Measurements from ENCODE around the gene GZMB.

Gene GZMB

DNA sequence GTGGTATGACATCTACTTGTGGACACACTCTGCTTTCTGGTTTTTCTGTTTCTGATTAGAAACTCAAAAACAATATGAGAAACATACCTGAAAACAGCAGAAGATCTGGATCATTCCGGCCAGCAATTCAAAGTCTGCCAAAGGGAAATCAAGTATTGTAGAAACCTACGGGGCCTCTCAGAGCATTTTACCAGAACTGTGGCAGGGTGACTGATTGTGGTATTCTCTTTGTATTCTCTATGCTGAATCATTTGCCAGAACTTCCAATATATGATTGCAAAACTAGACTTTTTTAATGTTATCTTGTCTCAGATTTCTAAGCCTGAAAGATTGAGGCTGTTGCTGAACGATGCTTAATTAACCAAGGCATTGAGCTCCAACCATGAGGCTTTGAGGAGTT is 5.9 kb upstream of the GZMB start:
- DNase-seq (ENCODE audit: extremely low read depth, insufficient read length) = no peak
- no peaks in the 10 kb centered on the region for H3K27me3 ChIP-seq (replicated peaks; ENCODE audit: control insufficient read depth, insufficient read depth, low read length)
- H3K36me3 ChIP-seq (ENCODE audit: control insufficient read depth, insufficient read depth, low read length) = no peaks in the 10 kb centered on the region
- H3K4me3 ChIP-seq (replicated peaks; ENCODE audit: low read depth, low read length) = no peak overlapping the region
- TF ChIP-seq, protein P1, sequence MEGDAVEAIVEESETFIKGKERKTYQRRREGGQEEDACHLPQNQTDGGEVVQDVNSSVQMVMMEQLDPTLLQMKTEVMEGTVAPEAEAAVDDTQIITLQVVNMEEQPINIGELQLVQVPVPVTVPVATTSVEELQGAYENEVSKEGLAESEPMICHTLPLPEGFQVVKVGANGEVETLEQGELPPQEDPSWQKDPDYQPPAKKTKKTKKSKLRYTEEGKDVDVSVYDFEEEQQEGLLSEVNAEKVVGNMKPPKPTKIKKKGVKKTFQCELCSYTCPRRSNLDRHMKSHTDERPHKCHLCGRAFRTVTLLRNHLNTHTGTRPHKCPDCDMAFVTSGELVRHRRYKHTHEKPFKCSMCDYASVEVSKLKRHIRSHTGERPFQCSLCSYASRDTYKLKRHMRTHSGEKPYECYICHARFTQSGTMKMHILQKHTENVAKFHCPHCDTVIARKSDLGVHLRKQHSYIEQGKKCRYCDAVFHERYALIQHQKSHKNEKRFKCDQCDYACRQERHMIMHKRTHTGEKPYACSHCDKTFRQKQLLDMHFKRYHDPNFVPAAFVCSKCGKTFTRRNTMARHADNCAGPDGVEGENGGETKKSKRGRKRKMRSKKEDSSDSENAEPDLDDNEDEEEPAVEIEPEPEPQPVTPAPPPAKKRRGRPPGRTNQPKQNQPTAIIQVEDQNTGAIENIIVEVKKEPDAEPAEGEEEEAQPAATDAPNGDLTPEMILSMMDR (IDR thresholded peaks at IDR 0.05; ENCODE audit: insufficient read depth, low read length, poor library complexity, severe bottlenecking) = no peak

DNA sequence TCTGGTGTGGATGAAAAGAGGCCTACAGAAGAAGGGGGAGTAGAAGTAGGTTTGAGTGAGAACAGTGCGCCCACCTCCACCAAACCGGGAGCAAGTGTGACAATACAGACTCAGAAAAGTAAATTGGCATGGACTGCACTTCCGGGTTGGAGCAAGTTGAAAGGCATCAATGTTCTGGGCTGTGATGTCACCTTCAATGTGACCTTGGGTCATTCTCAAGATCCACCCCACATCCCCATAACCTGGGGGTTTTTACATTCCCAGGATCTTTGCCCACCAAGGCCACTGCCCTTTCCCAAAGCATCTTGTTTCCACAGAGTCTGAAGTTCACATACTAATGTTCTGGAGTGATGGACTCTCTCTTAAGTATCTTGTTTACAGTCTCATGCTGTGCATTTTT is 5.3 kb upstream of the GZMB start:
- TF ChIP-seq, protein P1 (IDR thresholded peaks at IDR 0.05; ENCODE audit: insufficient read depth, low read length, poor library complexity, severe bottlenecking) = no peak
- Histone ChIP-seq H3K27me3 (replicated peaks; ENCODE audit: control insufficient read depth, insufficient read depth, low read length) (no peaks in the 10 kb centered on the region), H3K36me3 (ENCODE audit: control insufficient read depth, insufficient read depth, low read length) (no peaks in the 10 kb centered on the region), H3K4me3 (replicated peaks; ENCODE audit: low read depth, low read length) (no peak overlapping the region)
- no peak for DNase-seq (ENCODE audit: extremely low read depth, insufficient read length)

DNA sequence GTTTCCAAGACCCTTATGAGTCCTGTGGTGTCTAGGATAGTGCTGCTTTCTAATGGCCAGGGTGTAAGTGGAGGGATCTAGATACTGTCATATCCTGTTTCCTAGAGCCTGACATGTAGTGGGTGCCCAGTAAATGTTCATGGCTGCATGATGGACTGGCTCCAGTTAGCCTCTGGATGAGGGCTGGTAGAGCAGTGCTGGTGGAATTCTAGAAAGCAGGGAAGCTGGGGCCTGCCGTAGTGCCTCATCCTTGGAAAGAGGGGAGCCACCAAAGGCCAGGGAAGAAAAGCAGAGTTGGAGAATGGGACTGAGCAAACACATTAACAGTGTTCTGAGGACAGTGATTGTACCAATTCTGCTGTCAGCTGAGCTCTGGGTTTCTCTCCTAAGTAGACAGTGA is 637 bp downstream of the GZMB start:
- no peak for DNase-seq (ENCODE audit: extremely low read depth, insufficient read length)
- no peak overlapping the region for H3K4me3 ChIP-seq (replicated peaks; ENCODE audit: low read depth, low read length)
- TF ChIP-seq, protein P1 (IDR thresholded peaks at IDR 0.05; ENCODE audit: insufficient read depth, low read length, poor library complexity, severe bottlenecking) = no peak
- no peaks in the 10 kb centered on the region for H3K27me3 ChIP-seq (replicated peaks; ENCODE audit: control insufficient read depth, insufficient read depth, low read length)
- H3K36me3 ChIP-seq (ENCODE audit: control insufficient read depth, insufficient read depth, low read length) = no peaks in the 10 kb centered on the region

DNA sequence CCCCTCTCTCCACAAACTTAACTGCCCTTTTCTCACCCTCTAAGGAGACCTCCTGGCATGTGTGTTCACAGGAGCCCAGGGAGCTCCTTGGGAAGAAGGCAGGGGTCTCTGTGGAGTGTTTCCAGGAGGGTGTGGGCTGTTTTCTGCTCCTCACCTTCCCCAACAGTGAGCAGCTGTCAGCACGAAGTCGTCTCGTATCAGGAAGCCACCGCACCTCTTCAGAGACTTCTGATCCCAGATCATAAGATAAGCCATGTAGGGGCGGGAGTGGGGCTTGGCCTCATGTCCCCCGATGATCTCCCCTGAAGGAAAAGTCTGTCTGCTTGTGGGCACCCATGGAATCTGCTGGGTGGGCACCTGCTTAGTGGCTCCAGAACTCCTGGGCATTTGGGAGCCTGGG is 1.2 kb downstream of the GZMB start:
- DNase-seq (ENCODE audit: extremely low read depth, insufficient read length) = no peak
- TF ChIP-seq, protein P1 (IDR thresholded peaks at IDR 0.05; ENCODE audit: insufficient read depth, low read length, poor library complexity, severe bottlenecking) = no peak
- no peaks in the 10 kb centered on the region for H3K36me3 ChIP-seq (ENCODE audit: control insufficient read depth, insufficient read depth, low read length)
- no peak overlapping the region for H3K4me3 ChIP-seq (replicated peaks; ENCODE audit: low read depth, low read length)
- no peaks in the 10 kb centered on the region for H3K27me3 ChIP-seq (replicated peaks; ENCODE audit: control insufficient read depth, insufficient read depth, low read length)

DNA sequence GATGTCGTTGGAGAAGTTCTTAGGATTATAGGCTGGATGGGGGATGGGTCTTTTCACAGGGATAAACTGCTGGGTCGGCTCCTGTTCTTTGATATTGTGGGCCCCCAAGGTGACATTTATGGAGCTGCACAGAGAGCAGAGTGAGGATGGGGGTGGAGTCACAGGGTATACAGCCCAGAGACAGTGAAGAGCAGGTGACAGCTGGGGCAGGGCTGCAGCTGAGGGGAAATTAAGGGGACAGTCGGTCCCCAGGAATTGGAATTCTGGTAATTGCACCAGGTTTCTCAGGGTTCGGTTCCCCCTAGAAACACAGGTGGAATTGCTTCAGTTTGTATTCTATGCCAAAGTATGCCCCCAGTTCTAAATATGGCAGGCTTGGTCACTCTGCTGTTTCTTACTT is 1.7 kb downstream of the GZMB start:
- Histone ChIP-seq H3K27me3 (replicated peaks; ENCODE audit: control insufficient read depth, insufficient read depth, low read length) (no peaks in the 10 kb centered on the region), H3K36me3 (ENCODE audit: control insufficient read depth, insufficient read depth, low read length) (no peaks in the 10 kb centered on the region), H3K4me3 (replicated peaks; ENCODE audit: low read depth, low read length) (no peak overlapping the region)
- TF ChIP-seq, protein P1 (IDR thresholded peaks at IDR 0.05; ENCODE audit: insufficient read depth, low read length, poor library complexity, severe bottlenecking) = no peak
- DNase-seq (ENCODE audit: extremely low read depth, insufficient read length) = no peak

DNA sequence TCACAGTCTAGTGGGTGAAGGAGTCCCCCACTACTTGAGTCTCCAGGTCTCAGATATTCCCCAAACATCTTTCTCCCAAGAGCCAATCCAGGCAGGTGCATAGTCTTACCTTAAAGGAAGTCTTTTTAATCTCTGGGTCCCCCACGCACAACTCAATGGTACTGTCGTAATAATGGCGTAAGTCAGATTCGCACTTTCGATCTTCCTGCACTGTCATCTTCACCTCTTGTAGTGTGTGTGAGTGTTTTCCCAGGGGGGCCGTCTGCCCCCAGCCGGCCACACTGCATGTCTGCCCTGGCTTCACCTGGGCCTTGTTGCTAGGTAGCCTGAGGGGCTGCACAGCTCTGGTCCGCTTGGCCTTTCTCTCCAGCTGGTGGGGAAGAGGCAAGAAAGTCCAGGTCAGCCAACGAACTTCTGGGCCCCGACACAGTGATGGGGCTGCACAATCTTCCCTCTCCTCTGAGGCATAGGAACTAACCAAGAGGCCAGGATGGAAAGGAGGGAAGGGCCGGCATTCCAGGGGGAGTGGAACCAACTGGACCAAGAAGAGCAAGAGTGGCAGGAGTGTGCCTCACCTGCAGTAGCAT is 2.1 kb downstream of the GZMB start:
- no peaks in the 10 kb centered on the region for H3K27me3 ChIP-seq (replicated peaks; ENCODE audit: control insufficient read depth, insufficient read depth, low read length)
- DNase-seq (ENCODE audit: extremely low read depth, insufficient read length) = no peak
- TF ChIP-seq, protein P1 (IDR thresholded peaks at IDR 0.05; ENCODE audit: insufficient read depth, low read length, poor library complexity, severe bottlenecking) = no peak

More for the DNA sequence above, 2.1 kb downstream of the GZMB start:
- Histone ChIP-seq H3K4me3 (replicated peaks; ENCODE audit: low read depth, low read length) (no peak overlapping the region), H3K36me3 (ENCODE audit: control insufficient read depth, insufficient read depth, low read length) (no peaks in the 10 kb centered on the region)

All from GM06990 (cell line).